Endodermal cell (in vitro differentiated cells): ENCODE measurements around the gene CALHM6. TPM values are rescaled to one million over a fixed set of nuclear protein-coding genes. Genes with fewer than 3 reads are reported as not detected.

Experiments used
- DNase-seq: peaks from one replicate; pipeline ENCODE4 v3.0.0-alpha.2; 2017
- H3K27ac ChIP-seq: 2 replicates; pipeline ENCODE4 v1.5.1; 2013; ENCODE audit warnings: mild to moderate bottlenecking, low read depth, low read length, moderate library complexity
- H3K27me3 ChIP-seq: 2 replicates; pipeline ENCODE4 v1.6.1; 2013; ENCODE audit warnings: mild to moderate bottlenecking, low read length, moderate library complexity; ENCODE audit not compliant: insufficient read depth, control insufficient read depth, poor library complexity, severe bottlenecking
- H3K36me3 ChIP-seq: 2 replicates; pipeline ENCODE4 v1.7.0; 2013; ENCODE audit warnings: mild to moderate bottlenecking, low read length, moderate library complexity; ENCODE audit not compliant: control insufficient read depth, insufficient read depth
- H3K4me1 ChIP-seq: one replicate; pipeline ENCODE4 v1.7.0; 2013; ENCODE audit warnings: low read length; ENCODE audit not compliant: control insufficient read depth, insufficient read depth
- H3K4me3 ChIP-seq: 2 replicates; pipeline ENCODE4 v1.5.1; 2013; ENCODE audit warnings: mild to moderate bottlenecking, low read length, moderate library complexity
- H3K9ac ChIP-seq: 2 replicates; pipeline ENCODE4 v1.6.1; 2013; ENCODE audit warnings: mild to moderate bottlenecking, low read length, moderate library complexity; ENCODE audit not compliant: poor library complexity, severe bottlenecking; ENCODE audit errors: extremely low read depth
- H3K9me3 ChIP-seq: 2 replicates; pipeline ENCODE4 v1.6.1; 2013; ENCODE audit warnings: mild to moderate bottlenecking, low read length, moderate library complexity; ENCODE audit not compliant: control insufficient read depth
- H3K27ac Mint-ChIP-seq: 2 replicates; pipeline ENCODE4 v1.8.0; 2020; ENCODE audit warnings: mixed read lengths
- H3K27me3 Mint-ChIP-seq: 2 replicates; pipeline ENCODE4 v1.8.0; 2021; ENCODE audit warnings: mild to moderate bottlenecking, mixed read lengths; ENCODE audit not compliant: insufficient read depth
- H3K36me3 Mint-ChIP-seq: 2 replicates; pipeline ENCODE4 v1.8.0; 2020; ENCODE audit warnings: low read depth, mixed read lengths
- H3K4me1 Mint-ChIP-seq: 2 replicates; pipeline ENCODE4 v1.8.0; 2020; ENCODE audit warnings: mixed read lengths
- H3K4me3 Mint-ChIP-seq: 2 replicates; pipeline ENCODE4 v1.8.0; 2020; ENCODE audit warnings: mild to moderate bottlenecking, moderate library complexity, mixed read lengths
- H3K9me3 Mint-ChIP-seq: 2 replicates; pipeline ENCODE4 v1.8.0; 2020; ENCODE audit warnings: mild to moderate bottlenecking, mixed read lengths
- WGBS, 2 experiments: methylation state at CpG; one replicate each; pipeline versions ENCODE4 v1.1.5 to v1.1.7; 2013; ENCODE audit warnings: missing lambda C conversion rate in 2 of 2, mixed read lengths in 1 of 2; ENCODE audit not compliant: insufficient coverage in 1 of 2, insufficient read length in 1 of 2; 5-methylcytosine and 5-hydroxymethylcytosine counted together
- total RNA-seq, 2 donors: library from RNA; stranded (reverse); fragmentation: NEBNext Ultra II Directional in 1 of 2; extraction: Animal tissue kit (Norgen Biotek cat#: 25700) in 1 of 2; gene quantifications; 2 replicates in 1 of 2; 3 replicates in 1 of 2; pipeline ENCODE4 v1.2.1, GENCODE V29; 2021
- TF ChIP-seq, protein P1 (sequence below): fragments of 200-600 bp; sonication (generic); conservative IDR thresholded peaks from 2 replicates; pipeline ENCODE4 v1.5.0; 2021; ENCODE audit warnings: antibody characterized with exemption, mild to moderate bottlenecking

CALHM6 gene
- total RNA-seq, 2 donors from 2014 or later: 0.95 TPM; not detected in 1

DNA sequence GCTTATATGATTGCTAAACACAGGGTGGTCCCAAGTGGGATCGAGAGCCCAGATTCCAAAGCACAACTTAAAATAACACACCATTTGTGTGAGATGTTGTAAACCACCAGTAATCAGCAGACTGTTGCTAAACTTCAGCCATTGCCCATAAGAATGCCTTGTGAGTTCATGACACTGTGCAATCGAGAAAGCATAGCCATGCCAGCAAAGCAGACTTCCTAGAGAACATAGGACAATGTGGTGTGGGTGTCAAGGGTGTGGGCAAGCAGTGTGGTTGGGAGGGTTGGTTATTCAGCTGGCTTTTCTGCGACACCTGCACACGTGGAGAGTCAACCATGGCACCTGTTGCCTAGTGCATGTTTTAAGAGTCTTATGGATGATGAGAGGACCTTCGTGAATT lies 16.1 kb upstream of the CALHM6 start:
- Mint-ChIP-seq H3K4me3 (no peak overlapping the region), H3K27me3 (no peaks in the 10 kb centered on the region)
- no peak overlapping the region for H3K9ac ChIP-seq

DNA sequence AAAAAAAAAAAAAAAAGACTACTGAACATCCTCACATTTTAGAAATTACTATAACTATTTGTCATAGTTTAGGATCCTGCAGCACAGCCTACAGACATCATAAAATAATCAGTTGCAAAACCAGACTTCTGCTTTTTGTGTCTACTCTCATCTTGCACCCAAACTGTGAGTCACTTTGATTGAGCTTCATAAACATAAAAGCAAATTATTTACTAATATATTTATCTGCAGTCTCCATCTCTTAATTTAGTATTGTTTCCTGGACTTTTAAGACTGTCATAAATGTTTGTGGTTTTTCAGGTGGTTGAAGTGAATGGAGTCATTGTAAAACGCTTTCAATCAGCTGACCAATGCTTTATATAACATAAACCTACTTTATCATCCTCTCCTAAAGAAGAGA lies 14.8 kb upstream of the CALHM6 start:
- no peaks in the 10 kb centered on the region for H3K9me3 ChIP-seq
- no peak overlapping the region for H3K9ac ChIP-seq
- TF ChIP-seq, protein P1, sequence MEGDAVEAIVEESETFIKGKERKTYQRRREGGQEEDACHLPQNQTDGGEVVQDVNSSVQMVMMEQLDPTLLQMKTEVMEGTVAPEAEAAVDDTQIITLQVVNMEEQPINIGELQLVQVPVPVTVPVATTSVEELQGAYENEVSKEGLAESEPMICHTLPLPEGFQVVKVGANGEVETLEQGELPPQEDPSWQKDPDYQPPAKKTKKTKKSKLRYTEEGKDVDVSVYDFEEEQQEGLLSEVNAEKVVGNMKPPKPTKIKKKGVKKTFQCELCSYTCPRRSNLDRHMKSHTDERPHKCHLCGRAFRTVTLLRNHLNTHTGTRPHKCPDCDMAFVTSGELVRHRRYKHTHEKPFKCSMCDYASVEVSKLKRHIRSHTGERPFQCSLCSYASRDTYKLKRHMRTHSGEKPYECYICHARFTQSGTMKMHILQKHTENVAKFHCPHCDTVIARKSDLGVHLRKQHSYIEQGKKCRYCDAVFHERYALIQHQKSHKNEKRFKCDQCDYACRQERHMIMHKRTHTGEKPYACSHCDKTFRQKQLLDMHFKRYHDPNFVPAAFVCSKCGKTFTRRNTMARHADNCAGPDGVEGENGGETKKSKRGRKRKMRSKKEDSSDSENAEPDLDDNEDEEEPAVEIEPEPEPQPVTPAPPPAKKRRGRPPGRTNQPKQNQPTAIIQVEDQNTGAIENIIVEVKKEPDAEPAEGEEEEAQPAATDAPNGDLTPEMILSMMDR: no peak
- Mint-ChIP-seq H3K4me3 (no peak overlapping the region), H3K4me1 (peaks cover 3% of the 10 kb centered on the region), H3K27me3 (no peaks in the 10 kb centered on the region), H3K36me3 (no peaks in the 10 kb centered on the region), H3K9me3 (no peaks in the 10 kb centered on the region), H3K27ac (no peak overlapping the region)
- H3K36me3 ChIP-seq: no peaks in the 10 kb centered on the region
- no peak for DNase-seq
- no CpG with 5 or more reads among the region's 1 CpG for WGBS, 2 experiments
- H3K4me1 ChIP-seq: no peaks in the 10 kb centered on the region
- H3K27me3 ChIP-seq: no peaks in the 10 kb centered on the region
- H3K4me3 ChIP-seq: no peak overlapping the region
- no peak overlapping the region for H3K27ac ChIP-seq

More for the DNA sequence above, 16.1 kb upstream of the CALHM6 start:
- no peaks in the 10 kb centered on the region for H3K27me3 ChIP-seq
- no peaks in the 10 kb centered on the region for H3K36me3 ChIP-seq
- H3K27ac ChIP-seq: no peak overlapping the region
- 76 to 82% methylated on average over 3 to 5 of the region's 5 CpGs for WGBS, 2 experiments
- H3K4me3 ChIP-seq: no peak overlapping the region
- H3K27ac Mint-ChIP-seq: no peak overlapping the region
- TF ChIP-seq, protein P1: no peak
- no peaks in the 10 kb centered on the region for H3K9me3 Mint-ChIP-seq
- H3K9me3 ChIP-seq: no peaks in the 10 kb centered on the region
- no peaks in the 10 kb centered on the region for H3K36me3 Mint-ChIP-seq
- no peak for DNase-seq
- H3K4me1 ChIP-seq: no peaks in the 10 kb centered on the region
- H3K4me1 Mint-ChIP-seq: no peaks in the 10 kb centered on the region

DNA sequence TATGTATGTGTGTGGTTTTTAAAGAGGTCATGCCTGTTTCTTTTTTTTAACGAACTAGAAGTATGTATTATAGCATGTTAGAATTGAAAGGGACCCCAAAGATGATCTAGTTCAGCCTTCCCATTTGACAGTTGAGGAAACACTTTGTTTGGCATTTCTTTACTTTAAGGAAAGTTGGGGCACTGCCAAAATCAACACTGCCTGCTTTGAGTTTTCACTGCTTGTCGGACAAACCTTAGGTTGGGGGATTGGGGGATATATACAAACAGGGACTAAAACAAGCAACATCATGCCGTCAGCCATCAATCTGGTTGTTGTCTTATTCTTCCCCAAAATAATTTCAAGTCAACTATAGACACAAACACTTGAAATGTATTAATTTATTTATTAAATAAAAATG lies 14.1 kb upstream of the CALHM6 start:
- H3K4me1 Mint-ChIP-seq: peaks cover 3% of the 10 kb centered on the region
- Histone ChIP-seq H3K27me3 (no peaks in the 10 kb centered on the region), H3K4me1 (no peaks in the 10 kb centered on the region), H3K4me3 (no peak overlapping the region), H3K9ac (no peak overlapping the region), H3K27ac (no peak overlapping the region), H3K9me3 (no peaks in the 10 kb centered on the region), H3K36me3 (no peaks in the 10 kb centered on the region)
- no peaks in the 10 kb centered on the region for H3K27me3 Mint-ChIP-seq
- no peak overlapping the region for H3K27ac Mint-ChIP-seq
- TF ChIP-seq, protein P1: no peak
- no peaks in the 10 kb centered on the region for H3K9me3 Mint-ChIP-seq
- no peak overlapping the region for H3K4me3 Mint-ChIP-seq
- DNase-seq: no peak
- H3K36me3 Mint-ChIP-seq: no peaks in the 10 kb centered on the region
- WGBS, 2 experiments: 67 to 85% methylated on average over 1 to 2 of the region's 3 CpGs
